NCI-H446 (cell line): ENCODE data around the gene TNPO3.
A peak's percentile ranks its signal among the peaks of the same experiment; 100 is the strongest.

Experiments used
- DNase-seq, 2 experiments: peaks; one replicate each; lab custom pipeline; 2025; lab: John Stamatoyannopoulos, UW

The TNPO3 gene

DNA sequence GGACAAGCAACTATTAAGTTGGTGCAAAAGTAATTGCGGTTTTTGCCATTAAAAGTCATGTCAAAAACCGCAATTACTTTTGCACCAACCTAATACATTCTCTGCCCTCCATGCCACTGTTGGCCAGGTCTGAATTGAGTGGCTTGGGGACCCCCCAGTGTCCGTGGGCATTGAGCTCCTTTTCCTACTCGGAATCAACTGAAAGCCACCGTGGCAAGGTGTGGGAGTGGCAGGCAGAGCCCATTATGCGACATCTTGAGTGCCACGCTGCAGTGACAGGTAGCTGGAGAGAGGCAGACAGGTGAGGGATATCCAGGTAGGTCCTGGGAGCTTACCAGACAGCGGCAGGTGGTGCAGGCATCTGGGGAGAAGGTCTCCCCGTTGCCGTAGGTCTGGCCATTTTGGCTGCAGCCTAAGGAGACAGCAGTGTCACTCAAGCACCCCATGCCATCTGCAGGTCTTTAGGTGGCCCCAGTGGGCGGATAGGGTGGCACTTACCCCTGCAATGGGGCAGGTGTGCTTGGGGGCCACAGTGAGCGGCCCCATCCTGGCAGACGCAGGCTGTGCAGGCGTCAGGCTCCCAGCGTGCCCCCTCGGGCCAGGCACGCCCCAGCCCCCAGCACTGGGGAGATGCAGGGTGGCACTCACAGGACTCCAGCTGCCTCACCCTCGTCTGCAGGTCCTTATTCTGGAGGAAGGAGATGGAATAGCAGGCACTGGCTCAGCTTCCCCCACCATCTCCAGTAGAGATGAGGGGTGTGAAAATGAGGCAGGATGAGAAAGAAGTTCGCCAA is 147.9 kb downstream of the TNPO3 start:
- no peak for DNase-seq

DNA sequence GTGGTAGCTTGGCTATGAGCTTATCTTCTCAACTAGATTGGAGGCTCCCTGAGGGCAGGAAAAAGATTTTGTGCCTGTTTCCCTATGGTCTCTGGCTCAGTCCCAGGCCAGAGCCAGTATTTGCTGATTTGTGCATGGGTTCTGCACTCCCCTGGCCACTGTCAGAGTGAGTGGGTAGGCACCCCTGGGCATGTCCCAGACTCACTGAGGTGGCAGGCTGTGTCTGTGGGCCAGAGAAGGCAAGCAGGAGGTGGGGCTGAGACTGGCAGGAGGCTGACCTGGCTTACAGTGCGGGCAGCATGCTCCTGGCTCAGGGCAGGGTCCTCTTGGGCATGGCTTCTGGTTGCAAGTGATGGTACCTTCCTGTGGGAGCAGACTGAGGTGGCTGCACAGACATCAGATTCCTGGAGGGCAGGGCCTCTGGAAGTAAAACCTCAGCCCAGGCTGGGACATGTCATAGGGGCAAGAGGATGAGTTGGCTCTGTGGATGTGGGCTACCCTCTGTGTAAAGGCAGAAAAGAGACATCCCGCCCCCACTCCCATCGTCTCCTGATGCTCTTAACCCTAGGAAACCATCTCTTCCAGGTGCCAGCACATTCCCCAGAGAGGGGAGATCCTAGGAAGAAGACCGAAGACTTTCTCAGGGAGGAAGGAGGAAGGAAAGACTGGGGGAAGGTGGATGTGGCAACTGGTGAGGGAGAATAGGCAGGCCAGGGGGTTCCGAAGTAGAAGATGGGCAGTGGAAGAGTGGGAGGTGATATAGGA is 148.7 kb downstream of the TNPO3 start:
- DNase-seq, result no peak

DNA sequence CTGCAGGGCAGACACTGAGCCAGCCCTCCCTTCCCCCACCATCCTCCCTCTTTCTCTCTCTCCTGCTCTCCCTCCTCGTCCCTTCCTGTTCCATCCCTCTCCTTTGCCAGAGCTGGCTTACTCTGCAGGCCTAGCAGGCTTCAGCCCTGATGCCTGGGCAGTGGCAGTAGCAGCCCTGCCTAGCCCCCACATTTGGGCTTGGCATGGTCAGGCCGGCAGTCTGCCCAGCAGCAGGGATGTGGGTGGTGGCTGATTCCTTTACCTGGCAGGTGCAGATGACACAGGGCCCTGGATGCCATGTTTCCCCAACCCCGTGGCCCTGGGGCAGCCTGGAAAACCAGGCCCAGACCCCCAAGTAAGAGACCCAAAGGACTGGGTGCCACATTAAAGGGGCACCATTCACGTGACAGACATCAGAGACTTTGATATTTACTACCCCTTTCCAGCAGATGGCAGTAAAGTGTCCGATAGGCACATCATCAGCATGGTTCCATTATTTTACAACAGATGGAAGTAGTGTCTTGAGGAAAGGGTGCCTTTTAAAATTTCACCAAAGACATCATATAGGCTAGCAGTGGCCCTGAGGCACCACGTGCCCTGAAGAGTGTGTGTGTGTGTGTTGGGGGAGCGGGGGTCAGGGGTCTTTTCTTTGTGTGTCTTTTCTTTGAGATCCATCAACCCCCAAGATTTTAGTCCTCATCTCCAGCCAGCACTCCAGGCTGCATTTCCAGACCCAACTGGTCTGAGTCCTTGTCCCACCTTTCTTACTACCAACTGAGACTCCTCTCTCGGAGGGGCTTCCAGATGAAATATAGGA is 150.3 kb downstream of the TNPO3 start:
- peak; percentile 16 to 48 for DNase-seq
